Stimulated activated CD8-positive, alpha-beta memory T cell treated with anti-CD3 and anti-CD28 coated beads, Interleukin-4, amount 100 ng/mL, for 48 hours (primary cell): Measurements from ENCODE around the gene ZNF277.
"Not testable (repeated sequence)": the region's sequence is repeated elsewhere in the genome, so short reads cannot be mapped to it uniquely, and the experiment has no call there.

Experiments used
- DNase-seq: peaks from one replicate; pipeline ENCODE4 v3.0.0-alpha.2; 2020

Gene ZNF277

GRCh38 chr7:112212571-112212970 lies 6.1 kb downstream of the ZNF277 start:
- no peak for DNase-seq

DNA sequence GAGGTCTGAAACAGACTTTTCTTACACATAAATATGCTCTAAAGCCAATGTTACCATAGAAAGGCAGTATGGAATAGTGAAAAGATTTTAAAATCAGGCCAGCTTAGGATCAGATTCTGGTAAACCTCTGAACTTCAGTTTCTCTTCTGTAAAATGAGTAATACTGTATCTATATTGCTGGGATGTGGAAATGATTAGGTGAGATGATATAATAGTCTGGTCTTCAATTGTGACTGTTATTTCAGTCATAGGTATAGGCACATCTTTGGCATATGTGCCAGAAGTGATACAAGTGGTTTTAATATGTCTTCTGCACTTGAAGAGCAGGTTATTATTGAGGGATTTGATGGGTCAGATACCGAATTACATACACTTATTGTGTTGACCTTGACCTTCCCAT lies 7.2 kb downstream of the ZNF277 start:
- DNase-seq: no peak

GRCh38 chr7:112214268-112214667 lies 7.8 kb downstream of the ZNF277 start:
- DNase-seq: no peak

DNA sequence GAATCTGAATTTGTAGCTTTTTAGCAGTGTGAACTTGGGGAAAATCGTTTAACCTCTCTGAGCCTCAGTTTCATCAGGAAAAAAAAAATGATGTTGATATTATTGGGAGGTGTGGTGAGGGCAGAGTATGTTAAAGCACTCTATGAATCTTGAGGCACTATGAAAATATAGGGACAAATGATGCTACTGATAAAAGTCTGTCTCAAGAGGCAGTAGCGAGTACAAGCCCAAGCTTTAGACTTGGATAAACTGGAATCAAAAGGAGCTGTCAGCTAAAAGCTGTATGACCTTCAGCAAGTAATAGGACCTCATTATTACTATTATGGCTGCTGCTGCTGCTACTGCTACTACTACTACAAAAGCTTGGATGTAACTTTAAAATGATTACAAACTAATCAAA lies 8.4 kb downstream of the ZNF277 start:
- DNase-seq: no peak

DNA sequence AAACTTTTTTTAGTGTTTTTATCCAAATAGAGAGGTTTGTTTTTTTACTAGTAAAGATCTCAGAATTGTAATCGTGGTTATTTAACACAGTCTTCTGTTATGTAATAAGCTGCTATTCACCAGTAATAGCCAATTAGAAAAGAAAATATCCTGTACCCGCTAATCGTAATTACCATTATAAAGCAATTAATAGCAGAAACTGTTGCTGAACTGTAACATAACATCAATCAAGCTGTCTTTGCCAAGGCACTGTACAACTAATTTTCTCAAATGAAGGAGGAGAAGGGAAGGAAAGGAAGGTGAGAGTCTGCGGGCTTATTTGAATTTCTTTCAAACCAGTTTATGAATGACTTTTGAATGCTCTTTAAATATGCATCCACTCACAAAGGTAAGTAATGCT lies 9.3 kb downstream of the ZNF277 start:
- no peak for DNase-seq

DNA sequence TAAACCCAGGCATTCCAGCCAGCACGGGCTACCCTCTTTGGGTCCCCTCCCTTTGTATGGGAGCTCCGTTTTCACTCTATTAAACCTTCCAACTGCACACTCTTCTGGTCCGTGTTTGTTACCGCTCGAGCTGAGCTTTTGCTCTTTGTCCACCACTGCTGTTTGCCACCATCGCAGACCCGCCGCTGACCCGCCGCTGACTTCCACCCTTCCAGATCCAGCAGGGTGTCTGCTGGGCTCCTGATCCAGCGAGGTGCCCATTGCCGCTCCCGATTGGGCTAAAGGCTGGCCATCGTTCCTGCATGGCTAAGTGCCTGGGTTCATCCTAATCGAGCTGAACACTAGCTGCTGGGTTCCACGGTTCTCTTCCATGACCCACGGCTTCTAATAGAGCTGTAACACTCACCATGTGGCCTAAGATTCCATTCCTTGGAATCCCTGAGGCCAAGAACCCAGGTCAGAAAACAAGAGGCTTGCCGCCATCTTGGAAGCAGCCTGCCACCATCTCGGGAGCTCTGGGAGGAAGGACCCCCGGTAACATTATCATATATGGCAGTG lies 14.5 kb downstream of the ZNF277 start:
- no peak for DNase-seq

DNA sequence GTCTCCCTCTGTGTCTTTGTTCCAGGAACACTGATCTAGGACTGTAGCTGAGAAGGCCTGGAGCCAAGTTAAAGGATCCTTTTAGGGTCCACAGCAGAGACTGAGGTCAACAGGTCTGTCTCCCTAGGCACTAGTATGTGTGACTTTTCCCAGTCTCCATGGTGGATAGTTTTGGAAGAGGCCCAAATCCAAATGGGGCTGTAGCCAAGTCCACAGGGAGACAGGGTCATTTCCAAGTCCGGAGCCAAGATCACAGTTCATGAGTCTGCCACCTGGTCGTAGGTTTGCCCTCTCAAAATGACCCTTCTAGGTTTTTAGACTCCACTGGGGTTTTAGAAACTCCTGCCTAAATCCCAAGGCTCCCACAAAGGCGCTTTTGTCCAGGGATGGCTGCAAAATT lies 16.8 kb downstream of the ZNF277 start:
- no peak for DNase-seq

- no peak for DNase-seq
These were observed 17.7 kb downstream of the ZNF277 start for GRCh38 chr7:112224186-112224585.

DNA sequence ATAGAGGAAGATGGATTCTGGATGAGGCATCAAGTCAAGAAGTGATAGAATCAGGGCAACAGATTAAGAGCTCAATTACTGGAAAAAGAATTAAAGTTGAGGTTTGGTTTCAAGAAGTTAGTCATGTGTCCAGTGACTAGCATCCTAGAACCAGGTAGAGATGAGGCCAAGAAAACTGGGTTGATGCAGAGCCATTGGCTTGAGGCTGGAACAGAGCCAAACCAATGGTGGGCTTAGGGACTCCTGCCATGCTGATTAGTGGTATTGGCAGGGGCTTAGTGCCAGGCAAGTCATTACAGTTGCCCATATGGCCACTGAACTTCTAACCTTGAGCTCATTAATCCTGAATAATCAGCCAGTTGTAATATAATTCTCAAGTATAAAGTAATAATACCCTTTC lies 18.5 kb downstream of the ZNF277 start:
- no peak for DNase-seq

DNA sequence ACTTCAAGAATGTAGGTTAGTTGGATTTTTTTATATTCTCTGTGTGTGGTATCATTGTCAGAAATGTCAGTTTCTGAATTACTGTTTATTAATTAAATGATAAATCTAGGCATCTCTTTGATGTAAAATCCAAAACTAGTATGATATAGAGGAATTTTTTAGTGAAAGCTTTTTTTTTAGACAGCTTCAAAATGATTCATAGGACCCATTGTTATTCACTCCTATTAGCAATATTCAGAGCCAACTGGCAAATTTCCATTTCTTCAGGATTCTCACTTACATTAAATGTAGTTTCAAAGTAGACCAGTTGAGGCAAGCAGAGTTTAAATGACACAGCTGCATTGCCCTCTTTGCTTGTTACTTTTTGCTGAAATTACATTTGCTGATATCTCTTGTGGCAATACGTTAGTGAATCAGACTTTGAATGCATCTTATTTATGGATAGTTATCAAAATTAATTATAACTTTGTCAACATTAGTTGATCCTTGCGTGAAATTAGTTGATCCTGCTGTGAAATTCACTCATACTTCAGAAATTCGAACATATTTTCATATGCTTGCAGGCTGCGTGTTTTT lies 20.3 kb downstream of the ZNF277 start:
- DNase-seq: no peak

GRCh38 chr7:112228632-112229031 lies 22.1 kb downstream of the ZNF277 start:
- DNase-seq: no peak

- DNase-seq: no peak
These were observed 25.9 kb downstream of the ZNF277 start for GRCh38 chr7:112232212-112232978.

DNA sequence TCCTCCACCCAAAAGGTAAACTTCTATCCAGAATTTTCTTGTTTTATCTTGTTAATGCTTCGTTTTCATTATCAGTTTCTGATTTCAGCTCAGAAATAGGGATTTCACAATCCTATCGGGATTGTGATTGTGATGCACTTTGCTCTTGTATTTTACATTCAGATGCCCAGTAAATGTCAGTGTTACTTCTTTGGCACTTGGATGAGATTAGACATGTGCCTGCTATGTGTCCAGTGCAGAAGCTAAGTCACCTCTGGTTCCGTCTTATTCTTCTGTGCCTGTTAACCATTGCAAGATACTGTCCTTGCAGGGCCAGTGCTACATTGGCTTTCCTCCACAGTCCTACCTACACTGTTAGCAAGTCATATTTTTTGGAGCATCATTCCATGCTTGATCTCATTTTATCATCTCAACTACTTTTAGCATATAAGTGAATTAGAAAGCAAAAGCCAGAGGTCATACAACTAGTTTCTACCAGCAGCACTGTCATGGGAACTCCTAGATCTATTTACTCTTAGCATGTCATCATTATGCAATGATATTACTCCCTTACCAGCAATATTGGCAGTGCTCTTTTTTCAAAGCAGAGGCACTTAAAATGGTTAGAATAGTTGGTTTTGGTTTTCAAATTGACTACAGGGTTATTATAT lies 26.7 kb downstream of the ZNF277 start:
- DNase-seq: no peak

DNA sequence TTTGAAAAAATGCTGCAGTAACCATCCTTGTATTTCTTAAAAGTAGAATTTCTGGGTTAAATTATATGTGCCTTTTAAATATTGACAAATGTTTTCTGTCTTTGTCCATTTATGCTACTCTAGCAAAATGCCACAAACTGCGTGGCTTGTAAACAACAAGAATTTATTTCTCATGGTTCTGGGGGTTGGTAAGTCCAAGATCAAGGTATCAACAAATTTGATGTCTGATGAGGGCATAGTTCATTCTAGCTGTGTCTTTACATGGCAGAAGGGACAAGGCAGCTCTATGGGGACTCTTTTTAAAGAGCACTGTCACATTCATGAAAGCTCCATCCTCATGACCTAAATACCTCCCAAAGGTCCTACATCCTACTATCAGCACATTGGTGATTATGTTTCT lies 27.7 kb downstream of the ZNF277 start:
- no peak for DNase-seq

DNA sequence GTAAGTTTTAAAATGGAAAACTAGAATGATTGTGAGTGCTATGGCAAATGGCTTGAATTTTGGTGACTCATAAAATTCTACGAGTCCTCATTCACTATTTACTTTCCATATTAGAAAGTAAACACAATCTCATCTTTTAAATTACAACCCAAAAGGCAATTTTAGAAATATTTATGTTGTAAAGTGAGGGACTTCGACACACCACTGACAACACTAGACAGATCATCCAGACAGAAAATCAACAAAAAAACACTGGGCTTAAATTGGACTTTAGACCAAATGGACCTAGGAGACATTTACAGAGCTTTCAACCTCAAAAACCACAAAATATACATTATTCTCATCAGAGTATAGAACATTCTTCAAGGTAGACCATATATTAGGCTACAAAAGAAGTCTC lies 30.1 kb downstream of the ZNF277 start:
- no peak for DNase-seq

DNA sequence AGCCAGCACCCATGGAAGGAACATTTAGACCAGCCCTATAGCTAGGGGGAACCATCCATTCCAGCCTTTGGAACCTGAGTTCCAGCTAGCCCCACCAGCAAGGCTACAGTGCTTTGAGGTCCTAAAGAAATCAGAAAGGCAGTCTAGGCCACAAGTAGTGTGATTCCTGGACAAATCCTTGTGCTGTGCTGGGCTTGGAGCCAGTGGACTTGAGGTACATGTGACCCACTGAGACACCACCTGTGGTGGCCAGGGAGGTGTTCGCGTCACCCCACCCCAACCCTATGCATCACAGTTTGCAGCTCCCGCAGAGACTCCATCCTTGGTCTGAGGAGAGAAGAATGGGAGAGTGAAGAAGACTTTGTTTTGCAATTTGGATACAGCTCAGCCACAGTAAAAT lies 31.8 kb downstream of the ZNF277 start:
- no peak for DNase-seq

GRCh38 chr7:112238852-112239610 lies 32.5 kb downstream of the ZNF277 start:
- DNase-seq: no peak

DNA sequence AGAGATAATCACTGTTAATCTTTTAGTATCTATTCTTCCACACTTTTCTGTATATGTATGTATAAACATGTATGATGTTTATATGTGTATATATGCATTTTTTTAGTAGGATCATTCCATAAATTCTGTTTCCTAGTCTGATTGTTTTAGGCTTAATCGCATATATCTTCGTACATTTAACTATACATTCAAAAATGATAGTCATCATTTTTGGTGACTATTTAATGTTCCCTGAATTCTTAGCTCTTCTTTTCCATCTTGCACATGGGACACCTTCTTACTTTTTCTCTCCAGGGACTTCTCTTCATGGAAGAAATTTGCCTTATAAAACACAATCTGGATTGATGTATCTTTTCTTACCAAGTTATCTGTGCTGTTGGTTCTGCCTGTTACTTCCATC lies 42.1 kb downstream of the ZNF277 start:
- no peak for DNase-seq

DNA sequence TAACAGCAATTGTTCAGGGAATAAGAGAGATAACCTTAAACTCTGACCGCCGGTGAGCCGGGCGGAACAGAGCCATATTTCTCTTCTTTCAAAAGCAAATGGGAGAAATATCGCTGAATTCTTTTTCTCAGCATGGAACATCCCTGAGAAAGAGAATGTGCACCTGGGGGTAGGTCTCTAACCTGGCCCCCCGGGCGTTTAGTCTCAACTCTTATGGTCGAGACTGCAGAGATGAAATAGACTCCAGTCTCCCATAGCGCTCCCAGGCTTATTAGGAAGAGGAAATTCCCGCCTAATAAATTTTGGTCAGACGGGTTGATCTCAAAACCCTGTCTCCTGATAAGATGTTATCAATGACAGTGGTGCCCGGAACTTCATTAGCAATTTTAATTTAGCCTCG lies 43.5 kb downstream of the ZNF277 start:
- DNase-seq: not testable (repeated sequence)

GRCh38 chr7:112252141-112252540 lies 45.6 kb downstream of the ZNF277 start:
- DNase-seq: no peak

DNA sequence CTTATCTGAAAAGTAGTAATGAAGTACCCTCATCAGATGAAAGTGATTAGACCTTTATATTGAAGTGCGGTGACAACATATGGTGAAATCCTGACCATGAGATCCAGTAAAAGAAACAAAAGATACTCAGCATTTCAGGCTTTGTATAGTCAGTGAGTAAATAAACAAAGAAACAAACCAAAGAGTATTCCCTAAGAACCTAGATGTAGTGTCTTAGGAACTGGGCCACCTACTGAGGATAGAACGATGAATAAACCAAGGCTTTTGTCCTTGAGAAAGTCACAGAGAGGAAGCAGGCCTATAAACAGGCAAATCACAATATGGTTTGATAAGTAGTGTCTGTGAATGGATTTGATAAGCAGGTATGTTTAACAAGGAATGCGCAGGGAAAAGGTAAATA lies 46.2 kb downstream of the ZNF277 start:
- DNase-seq: no peak

GRCh38 chr7:112254156-112254555 lies 47.7 kb downstream of the ZNF277 start:
- DNase-seq: no peak

DNA sequence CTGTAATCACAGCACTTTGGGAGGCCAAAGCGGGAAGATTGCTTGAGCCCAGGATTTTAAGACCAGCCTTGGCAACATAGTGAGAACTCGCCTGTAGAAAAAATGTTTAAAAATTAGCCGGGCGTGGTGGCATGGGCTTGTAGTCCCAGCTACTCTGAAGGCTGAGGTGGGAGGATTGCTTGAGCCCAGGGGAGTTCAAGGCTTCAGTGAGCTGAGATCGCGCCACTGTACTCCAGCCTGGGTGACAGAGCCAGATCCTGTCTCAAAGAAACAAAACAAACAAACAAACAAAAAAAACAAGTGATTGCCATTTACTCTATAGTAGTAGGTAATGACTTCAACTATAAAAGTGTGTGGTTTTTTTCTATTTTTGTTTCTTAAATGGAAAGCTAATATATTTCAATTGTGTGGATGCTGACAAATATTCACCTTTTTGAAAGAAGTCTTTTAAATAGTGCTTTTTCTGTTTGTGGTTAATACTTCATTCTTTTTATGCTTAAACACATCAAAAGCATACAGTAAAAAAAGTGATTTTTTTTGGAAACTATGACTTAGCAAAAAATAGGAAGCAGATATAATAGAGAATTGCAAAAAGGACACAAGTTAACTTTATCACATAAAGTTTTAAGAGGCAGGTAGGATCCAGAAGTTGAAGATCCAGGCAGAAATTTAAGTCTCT lies 48.4 kb downstream of the ZNF277 start:
- no peak for DNase-seq
